Measurements from ENCODE around the gene PRSS53.

The PRSS53 gene

GRCh38 chr16:31113121-31114120 is 24.7 kb upstream of the PRSS53 start:
- Histone ChIP-seq H3K4me3 (ENCODE audit: low read length) (no peak overlapping the region), H3K9ac (ENCODE audit: low read length) (no peak overlapping the region), H3K9me3 (ENCODE audit: control insufficient read depth, low read length) (no peaks in the 10 kb centered on the region), H3K4me1 (ENCODE audit: control insufficient read depth, insufficient read depth, low read length) (peaks cover 21% of the 10 kb centered on the region), H3K36me3 (ENCODE audit: control insufficient read depth, insufficient read depth, low read length) (peaks cover 8% of the 10 kb centered on the region), H3K27me3 (ENCODE audit: control insufficient read depth, insufficient read depth, low read length) (no peaks in the 10 kb centered on the region)

- Histone ChIP-seq H3K4me1 (ENCODE audit: control insufficient read depth, insufficient read depth, low read length) (peaks cover 16% of the 10 kb centered on the region), H3K9me3 (ENCODE audit: control insufficient read depth, low read length) (no peaks in the 10 kb centered on the region), H3K27me3 (ENCODE audit: control insufficient read depth, insufficient read depth, low read length) (no peaks in the 10 kb centered on the region), H3K4me3 (ENCODE audit: low read length) (no peak overlapping the region), H3K36me3 (ENCODE audit: control insufficient read depth, insufficient read depth, low read length) (peaks cover 8% of the 10 kb centered on the region), H3K9ac (ENCODE audit: low read length) (no peak overlapping the region)
These were observed 24.0 kb upstream of the PRSS53 start for GRCh38 chr16:31112711-31113110.

- peaks cover 16% of the 10 kb centered on the region for H3K4me1 ChIP-seq (ENCODE audit: control insufficient read depth, insufficient read depth, low read length)
- H3K9ac ChIP-seq (ENCODE audit: low read length), result no peak overlapping the region
- no peak overlapping the region for H3K4me3 ChIP-seq (ENCODE audit: low read length)
These were observed 23.2 kb upstream of the PRSS53 start for GRCh38 chr16:31111881-31112466.

GRCh38 chr16:31110106-31111034 is 21.6 kb upstream of the PRSS53 start:
- no peaks in the 10 kb centered on the region for H3K9me3 ChIP-seq (ENCODE audit: control insufficient read depth, low read length)
- peaks cover 8% of the 10 kb centered on the region for H3K36me3 ChIP-seq (ENCODE audit: control insufficient read depth, insufficient read depth, low read length)
- no peak overlapping the region for H3K9ac ChIP-seq (ENCODE audit: low read length)
- peaks cover 16% of the 10 kb centered on the region for H3K4me1 ChIP-seq (ENCODE audit: control insufficient read depth, insufficient read depth, low read length)
- H3K4me3 ChIP-seq (ENCODE audit: low read length), result no peak overlapping the region
- no peaks in the 10 kb centered on the region for H3K27me3 ChIP-seq (ENCODE audit: control insufficient read depth, insufficient read depth, low read length)

More at GRCh38 chr16:31111881-31112466, 23.2 kb upstream of the PRSS53 start:
- Histone ChIP-seq H3K27me3 (ENCODE audit: control insufficient read depth, insufficient read depth, low read length) (no peaks in the 10 kb centered on the region), H3K9me3 (ENCODE audit: control insufficient read depth, low read length) (no peaks in the 10 kb centered on the region), H3K36me3 (ENCODE audit: control insufficient read depth, insufficient read depth, low read length) (peaks cover 8% of the 10 kb centered on the region)

GRCh38 chr16:31109622-31110021 is 20.9 kb upstream of the PRSS53 start:
- Histone ChIP-seq H3K9me3 (ENCODE audit: control insufficient read depth, low read length) (no peaks in the 10 kb centered on the region), H3K27me3 (ENCODE audit: control insufficient read depth, insufficient read depth, low read length) (no peaks in the 10 kb centered on the region), H3K36me3 (ENCODE audit: control insufficient read depth, insufficient read depth, low read length) (peaks cover 8% of the 10 kb centered on the region), H3K9ac (ENCODE audit: low read length) (no peak overlapping the region), H3K4me3 (ENCODE audit: low read length) (no peak overlapping the region), H3K4me1 (ENCODE audit: control insufficient read depth, insufficient read depth, low read length) (peaks cover 16% of the 10 kb centered on the region)

- Histone ChIP-seq H3K4me1 (ENCODE audit: control insufficient read depth, insufficient read depth, low read length) (peaks cover 16% of the 10 kb centered on the region), H3K27me3 (ENCODE audit: control insufficient read depth, insufficient read depth, low read length) (no peaks in the 10 kb centered on the region), H3K9ac (ENCODE audit: low read length) (peak overlapping the region; percentile 87), H3K36me3 (ENCODE audit: control insufficient read depth, insufficient read depth, low read length) (peaks cover 8% of the 10 kb centered on the region), H3K9me3 (ENCODE audit: control insufficient read depth, low read length) (no peaks in the 10 kb centered on the region), H3K4me3 (ENCODE audit: low read length) (no peak overlapping the region)
These were observed 20.2 kb upstream of the PRSS53 start for GRCh38 chr16:31108794-31109558.

- peaks cover 8% of the 10 kb centered on the region for H3K4me1 ChIP-seq (ENCODE audit: control insufficient read depth, insufficient read depth, low read length)
- H3K27me3 ChIP-seq (ENCODE audit: control insufficient read depth, insufficient read depth, low read length), result no peaks in the 10 kb centered on the region
- peaks cover 8% of the 10 kb centered on the region for H3K36me3 ChIP-seq (ENCODE audit: control insufficient read depth, insufficient read depth, low read length)
- no peaks in the 10 kb centered on the region for H3K9me3 ChIP-seq (ENCODE audit: control insufficient read depth, low read length)
- peak within 1 kb of the TSS; percentile 87 for H3K9ac ChIP-seq (ENCODE audit: low read length)
- H3K4me3 ChIP-seq (ENCODE audit: low read length), result peak within 1 kb of the TSS; percentile 36
These were observed 19.5 kb upstream of the PRSS53 start, which contains the start of gene BCKDK for GRCh38 chr16:31108035-31108793. BCKDK (plus strand) TSS chr16:31108386; CDS start chr16:31109224, 838 bp downstream.

- Histone ChIP-seq H3K27me3 (ENCODE audit: control insufficient read depth, insufficient read depth, low read length) (no peaks in the 10 kb centered on the region), H3K9ac (ENCODE audit: low read length) (no peak overlapping the region), H3K9me3 (ENCODE audit: control insufficient read depth, low read length) (no peaks in the 10 kb centered on the region), H3K36me3 (ENCODE audit: control insufficient read depth, insufficient read depth, low read length) (peaks cover 8% of the 10 kb centered on the region), H3K4me3 (ENCODE audit: low read length) (no peak overlapping the region), H3K4me1 (ENCODE audit: control insufficient read depth, insufficient read depth, low read length) (peaks cover 7% of the 10 kb centered on the region)
These were observed 18.7 kb upstream of the PRSS53 start for GRCh38 chr16:31107465-31107867.

GRCh38 chr16:31106509-31107464 is 18.0 kb upstream of the PRSS53 start:
- Histone ChIP-seq H3K27me3 (ENCODE audit: control insufficient read depth, insufficient read depth, low read length) (no peaks in the 10 kb centered on the region), H3K9ac (ENCODE audit: low read length) (no peak overlapping the region), H3K9me3 (ENCODE audit: control insufficient read depth, low read length) (no peaks in the 10 kb centered on the region), H3K4me1 (ENCODE audit: control insufficient read depth, insufficient read depth, low read length) (peaks cover 7% of the 10 kb centered on the region), H3K4me3 (ENCODE audit: low read length) (no peak overlapping the region), H3K36me3 (ENCODE audit: control insufficient read depth, insufficient read depth, low read length) (peaks cover 8% of the 10 kb centered on the region)

- no peak overlapping the region for H3K4me3 ChIP-seq (ENCODE audit: low read length)
These were observed 17.0 kb upstream of the PRSS53 start for GRCh38 chr16:31105677-31106213.

More at GRCh38 chr16:31105677-31106213, 17.0 kb upstream of the PRSS53 start:
- Histone ChIP-seq H3K9me3 (ENCODE audit: control insufficient read depth, low read length) (no peaks in the 10 kb centered on the region), H3K9ac (ENCODE audit: low read length) (no peak overlapping the region), H3K4me1 (ENCODE audit: control insufficient read depth, insufficient read depth, low read length) (peaks cover 7% of the 10 kb centered on the region), H3K27me3 (ENCODE audit: control insufficient read depth, insufficient read depth, low read length) (no peaks in the 10 kb centered on the region), H3K36me3 (ENCODE audit: control insufficient read depth, insufficient read depth, low read length) (no peaks in the 10 kb centered on the region)

Data from mucosa of stomach (tissue), 1 donor.